Activated CD4-positive, alpha-beta memory T cell treated with anti-CD3 and anti-CD28 coated beads for 36 hours (primary cell): ENCODE results near the gene RCN1. TPM values are rescaled to one million over a fixed set of nuclear protein-coding genes. Genes with fewer than 3 reads are reported as not detected.
"Not testable (repeated sequence)": the region's sequence is repeated elsewhere in the genome, so short reads cannot be mapped to it uniquely, and the experiment has no call there.

ENCODE experiments used
- CTCF ChIA-PET: fragments of 350-600 bp; sonication (Branson Sonifier 250); formaldehyde crosslinking; loops from one replicate; lab custom pipeline; 2021; ENCODE audit warnings: antibody characterized with exemption, inconsistent platforms; lab: Charles Lee
- POLR2A ChIA-PET: fragments of 350-600 bp; sonication (Branson Sonifier 250); formaldehyde crosslinking; loops from one replicate; lab custom pipeline; 2021; ENCODE audit warnings: antibody characterized with exemption; lab: Charles Lee
- DNase-seq: peaks from one replicate; pipeline ENCODE4 v3.0.0-alpha.2; 2020
- H3K27ac Mint-ChIP-seq: one replicate; pipeline ENCODE4 v1.8.0; 2021; ENCODE audit warnings: mixed read lengths
- H3K27me3 Mint-ChIP-seq: one replicate; pipeline ENCODE4 v1.8.0; 2021; ENCODE audit warnings: mixed read lengths
- H3K36me3 Mint-ChIP-seq: one replicate; pipeline ENCODE4 v1.8.0; 2021; ENCODE audit warnings: mixed read lengths
- H3K4me1 Mint-ChIP-seq: one replicate; pipeline ENCODE4 v1.8.0; 2021; ENCODE audit warnings: low read depth, mixed read lengths
- H3K4me3 Mint-ChIP-seq: one replicate; pipeline ENCODE4 v1.8.0; 2021; ENCODE audit warnings: mild to moderate bottlenecking, mixed read lengths
- H3K9me3 Mint-ChIP-seq: one replicate; pipeline ENCODE4 v1.8.0; 2021; ENCODE audit warnings: mixed read lengths
- intact Hi-C: fragments of 100-400 bp; cut with micrococcal nuclease; formaldehyde crosslinking; loops from one replicate; pipeline ENCODE4 v1.15.1; 2023
- total RNA-seq, 2 experiments: library from RNA; stranded (reverse); gene quantifications; one replicate each; pipeline ENCODE4 v1.2.3, GENCODE V29; 2021

The RCN1 gene
- total RNA-seq, 2 experiments from 2014 or later = 25.4 to 27.0 TPM

GRCh38 chr11:32062540-32062939 is 28.3 kb upstream of the RCN1 start:
- ChIA-PET CTCF (interaction anchor here (1.3 kb wide), 1 partner anchor 12 kb away, joined by 3 read pairs; no protein-coding TSS in a partner anchor), POLR2A (no interaction called here)
- peaks cover 32% of the 10 kb centered on the region for H3K27me3 Mint-ChIP-seq
- no peaks in the 10 kb centered on the region for H3K36me3 Mint-ChIP-seq
- no peak overlapping the region for H3K4me3 Mint-ChIP-seq
- DNase-seq = no peak
- no peaks in the 10 kb centered on the region for H3K4me1 Mint-ChIP-seq
- no peaks in the 10 kb centered on the region for H3K9me3 Mint-ChIP-seq
- intact Hi-C loops = no loop called here
- H3K27ac Mint-ChIP-seq = no peak overlapping the region

- H3K4me1 Mint-ChIP-seq, H3K27ac Mint-ChIP-seq, DNase-seq, H3K4me3 Mint-ChIP-seq, H3K36me3 Mint-ChIP-seq, intact Hi-C loops, POLR2A ChIA-PET, H3K9me3 Mint-ChIP-seq: not testable (repeated sequence)
- peaks cover 34% of the 10 kb centered on the region for H3K27me3 Mint-ChIP-seq
- CTCF ChIA-PET = interaction anchor here (1.3 kb wide), 2 partner anchors 12 to 113 kb away, joined by 3 read pairs; no protein-coding TSS in a partner anchor
Observed at GRCh38 chr11:32063031-32063430, 27.8 kb upstream of the RCN1 start.

- CTCF ChIA-PET = interaction anchor here (0.6 to 1.1 kb wide), 3 partner anchors 13 to 110 kb away, joined by 3 to 5 read pairs (median 3); no protein-coding TSS in a partner anchor
- H3K4me3 Mint-ChIP-seq = no peak overlapping the region
- intact Hi-C loops = no loop called here
- H3K9me3 Mint-ChIP-seq = no peaks in the 10 kb centered on the region
- H3K4me1 Mint-ChIP-seq = no peaks in the 10 kb centered on the region
- H3K27ac Mint-ChIP-seq = no peak overlapping the region
- no peak for DNase-seq
- POLR2A ChIA-PET = no interaction called here
- no peaks in the 10 kb centered on the region for H3K36me3 Mint-ChIP-seq
- H3K27me3 Mint-ChIP-seq = peaks cover 37% of the 10 kb centered on the region
Observed at GRCh38 chr11:32065865-32066629, 24.8 kb upstream of the RCN1 start.

- DNase-seq = no peak
- Mint-ChIP-seq H3K27ac (no peak overlapping the region), H3K36me3 (no peaks in the 10 kb centered on the region), H3K4me1 (no peaks in the 10 kb centered on the region), H3K9me3 (no peaks in the 10 kb centered on the region), H3K4me3 (no peak overlapping the region), H3K27me3 (peaks cover 42% of the 10 kb centered on the region)
- POLR2A ChIA-PET = no interaction called here
- CTCF ChIA-PET = no interaction called here
- intact Hi-C loops = no loop called here
Observed at GRCh38 chr11:32068134-32068870, 22.6 kb upstream of the RCN1 start.

GRCh38 chr11:32069361-32070058 is 21.4 kb upstream of the RCN1 start:
- Mint-ChIP-seq H3K4me3 (no peak overlapping the region), H3K27me3 (peaks cover 39% of the 10 kb centered on the region), H3K27ac (no peak overlapping the region), H3K9me3 (no peaks in the 10 kb centered on the region), H3K4me1 (no peaks in the 10 kb centered on the region), H3K36me3 (no peaks in the 10 kb centered on the region)
- intact Hi-C loops = no loop called here
- POLR2A ChIA-PET = no interaction called here
- no peak for DNase-seq
- CTCF ChIA-PET = no interaction called here

- intact Hi-C loops = no loop called here
- H3K27ac Mint-ChIP-seq = no peak overlapping the region
- peaks cover 32% of the 10 kb centered on the region for H3K27me3 Mint-ChIP-seq
- H3K4me1 Mint-ChIP-seq = no peaks in the 10 kb centered on the region
- no peak for DNase-seq
- ChIA-PET CTCF (no interaction called here), POLR2A (no interaction called here)
- no peaks in the 10 kb centered on the region for H3K9me3 Mint-ChIP-seq
- H3K36me3 Mint-ChIP-seq = no peaks in the 10 kb centered on the region
- H3K4me3 Mint-ChIP-seq = no peak overlapping the region
Observed at GRCh38 chr11:32070692-32071091, 20.2 kb upstream of the RCN1 start.

GRCh38 chr11:32071811-32072210 is 19.1 kb upstream of the RCN1 start:
- Mint-ChIP-seq H3K9me3 (no peaks in the 10 kb centered on the region), H3K27me3 (peaks cover 26% of the 10 kb centered on the region), H3K4me1 (no peaks in the 10 kb centered on the region), H3K4me3 (no peak overlapping the region), H3K36me3 (no peaks in the 10 kb centered on the region), H3K27ac (no peak overlapping the region)
- intact Hi-C loops = no loop called here
- ChIA-PET CTCF (interaction anchor here (1.3 kb wide), 1 partner anchor 19 kb away, joined by 6 read pairs; no protein-coding TSS in a partner anchor), POLR2A (no interaction called here)
- DNase-seq = no peak

GRCh38 chr11:32072872-32073643 is 17.8 kb upstream of the RCN1 start:
- Mint-ChIP-seq H3K4me3 (no peak overlapping the region), H3K36me3 (no peaks in the 10 kb centered on the region), H3K9me3 (no peaks in the 10 kb centered on the region), H3K27ac (no peak overlapping the region), H3K27me3 (peaks cover 23% of the 10 kb centered on the region), H3K4me1 (no peaks in the 10 kb centered on the region)
- intact Hi-C loops = no loop called here
- no peak for DNase-seq
- ChIA-PET POLR2A (no interaction called here), CTCF (interaction anchor here (0.8 kb wide), 1 partner anchor 103 kb away, joined by 6 read pairs; no protein-coding TSS in a partner anchor)

- ChIA-PET POLR2A (no interaction called here), CTCF (interaction anchor here (0.8 kb wide), 2 partner anchors 22 to 102 kb away, joined by 3 to 6 read pairs; no protein-coding TSS in a partner anchor)
- peaks cover 20% of the 10 kb centered on the region for H3K27me3 Mint-ChIP-seq
- no peak overlapping the region for H3K4me3 Mint-ChIP-seq
- no peak for DNase-seq
- H3K36me3 Mint-ChIP-seq = no peaks in the 10 kb centered on the region
- no peak overlapping the region for H3K27ac Mint-ChIP-seq
- intact Hi-C loops = no loop called here
- H3K9me3 Mint-ChIP-seq = no peaks in the 10 kb centered on the region
- H3K4me1 Mint-ChIP-seq = no peaks in the 10 kb centered on the region
Observed at GRCh38 chr11:32073644-32074026, 17.2 kb upstream of the RCN1 start.

- Mint-ChIP-seq H3K36me3 (no peaks in the 10 kb centered on the region), H3K4me3 (no peak overlapping the region), H3K27me3 (peaks cover 8% of the 10 kb centered on the region), H3K27ac (no peak overlapping the region), H3K4me1 (no peaks in the 10 kb centered on the region), H3K9me3 (no peaks in the 10 kb centered on the region)
- POLR2A ChIA-PET = no interaction called here
- CTCF ChIA-PET = no interaction called here
- intact Hi-C loops = no loop called here
- DNase-seq = no peak
Observed at GRCh38 chr11:32079553-32079952, 11.3 kb upstream of the RCN1 start.

- peaks cover 14% of the 10 kb centered on the region for H3K27me3 Mint-ChIP-seq
- DNase-seq = no peak
- no peak overlapping the region for H3K4me3 Mint-ChIP-seq
- intact Hi-C loops = loop anchor here (10.0 kb wide), 1 partner anchor 1756 kb away; the partner anchor contains the start of gene ARL14EP
- POLR2A ChIA-PET = no interaction called here
- no peak overlapping the region for H3K27ac Mint-ChIP-seq
- H3K9me3 Mint-ChIP-seq = no peaks in the 10 kb centered on the region
- no peaks in the 10 kb centered on the region for H3K36me3 Mint-ChIP-seq
- CTCF ChIA-PET = no interaction called here
- H3K4me1 Mint-ChIP-seq = no peaks in the 10 kb centered on the region
Observed at GRCh38 chr11:32080361-32080980, 10.4 kb upstream of the RCN1 start.
